Esophagus squamous epithelium (tissue), 4 donors: ENCODE data around the gene LPAR3.

Experiments used
- CTCF ChIP-seq, 6 experiments: fragments of 450-650 bp in 4 of 6; fragments of 200-600 bp in 2 of 6; sonication (generic) in 2 of 6; IDR thresholded peaks; one replicate each; pipeline ENCODE4 v1.5.1; 2016 to 2019; ENCODE audit warnings: antibody characterized with exemption in 6 of 6, mild to moderate bottlenecking in 4 of 6, moderate library complexity in 4 of 6
- POLR2A ChIP-seq, 4 donors: fragments of 450-650 bp; IDR thresholded peaks; one replicate each; pipeline ENCODE4 v1.6.1; 2017; ENCODE audit warnings: antibody characterized with exemption in 4 of 4, mild to moderate bottlenecking in 4 of 4, moderate library complexity in 3 of 4

- TF ChIP-seq CTCF (IDR thresholded peaks at IDR 0.05) (no peak), POLR2A (IDR thresholded peaks at IDR 0.05) (no peak)
These were observed 46.6 kb downstream of the LPAR3 start for GRCh38 chr1:84846387-84846786.
